Uterus (tissue), 4 donors: ENCODE results near the gene CRPPA. TPM values are rescaled to one million over a fixed set of nuclear protein-coding genes. Genes with fewer than 3 reads are reported as not detected.

Experiments
- DNase-seq, 2 donors: peaks; one replicate each; pipeline ENCODE4 v3.0.0-alpha.2; 2019 to 2020
- H3K27ac ChIP-seq, 2 donors: fragments of 200-600 bp; sonication (generic); 1 replicate in 1 of 2; 2 replicates in 1 of 2; pipeline ENCODE4 v1.5.1; 2016 to 2018
- H3K27me3 ChIP-seq, 2 donors: fragments of 200-600 bp; sonication (generic); one replicate each; pipeline ENCODE4 v1.5.1; 2018 to 2019; ENCODE audit warnings: control low read depth in 1 of 2
- H3K36me3 ChIP-seq, 2 donors: fragments of 200-600 bp; sonication (generic); one replicate each; pipeline ENCODE4 v1.5.1; 2019; ENCODE audit warnings: control low read depth in 1 of 2
- H3K4me1 ChIP-seq, 2 donors: fragments of 200-600 bp; sonication (generic); one replicate each; pipeline ENCODE4 v1.5.1; 2018 to 2019; ENCODE audit warnings: control low read depth in 1 of 2
- H3K4me3 ChIP-seq, 2 donors: fragments of 200-600 bp; sonication (generic); 1 replicate in 1 of 2; 2 replicates in 1 of 2; pipeline ENCODE4 v1.5.1; 2018 to 2019; ENCODE audit warnings: mild to moderate bottlenecking in 1 of 2
- H3K9me3 ChIP-seq, 2 donors: fragments of 200-600 bp; sonication (generic); one replicate each; pipeline ENCODE4 v1.5.1; 2019; ENCODE audit warnings: control low read depth in 1 of 2
- CTCF ChIP-seq, 4 experiments: fragments of 200-600 bp in 2 of 4; fragments of 450-650 bp in 2 of 4; sonication (generic) in 2 of 4; IDR thresholded peaks; one replicate each; pipeline ENCODE4 v1.5.1; 2016 to 2019; ENCODE audit warnings: antibody characterized with exemption in 4 of 4, mild to moderate bottlenecking in 2 of 4, moderate library complexity in 1 of 4
- POLR2A ChIP-seq, 2 donors: fragments of 450-650 bp; IDR thresholded peaks; one replicate each; pipeline ENCODE4 v1.6.1; 2016; ENCODE audit warnings: antibody characterized with exemption in 2 of 2, mild to moderate bottlenecking in 1 of 2, moderate library complexity in 1 of 2
- intact Hi-C: fragments of 100-400 bp; cut with DNase I; formaldehyde crosslinking; loops from one replicate; pipeline ENCODE4 v1.15.1; 2023; ENCODE audit warnings: low total_unique reads
- total RNA-seq, 4 donors: library from RNA; depleted of rRNA in 3 of 4; stranded (reverse); fragments of >200 nt in 3 of 4; gene quantifications; one replicate each; pipeline versions ENCODE4 v1.1.0 to v1.2.4, GENCODE V29; 2014 to 2023
- donor health status: DM: yes; HTN: yes; CAD: no.

CRPPA gene
- total RNA-seq: 1 to 10 TPM in 3 of 4 donors, under 1 TPM in 1; 0.29 to 8.6 (median 3.5) TPM

GRCh38 chr7:16421333-16422102, at the start of gene CRPPA:
CRPPA (minus strand) TSS chr7:16421538; CDS start chr7:16421322, 216 bp downstream.
- TF ChIP-seq POLR2A (IDR thresholded peaks at IDR 0.05) (no peak), CTCF (IDR thresholded peaks at IDR 0.05) (no peak)
- intact Hi-C loops: no loop called here

GRCh38 chr7:16465469-16466361, 44.4 kb upstream of the CRPPA start, which contains the start of gene SOSTDC1:
SOSTDC1 (minus strand) TSS chr7:16465738; CDS start chr7:16465668, 70 bp downstream.
- Histone ChIP-seq H3K4me3 (no peak within 1 kb of the TSS), H3K4me1 (no peaks in the 10 kb centered on the region), H3K27ac (no peak within 1 kb of the TSS), H3K9me3 (no peaks in the 10 kb centered on the region), H3K27me3 (no peaks in the 10 kb centered on the region), H3K36me3 (no peaks in the 10 kb centered on the region)
- intact Hi-C loops: no loop called here
- TF ChIP-seq POLR2A (IDR thresholded peaks at IDR 0.05) (no peak), CTCF (IDR thresholded peaks at IDR 0.05) (no peak)
- no peak for DNase-seq

More at GRCh38 chr7:16421333-16422102, at the start of gene CRPPA:
- H3K36me3 ChIP-seq: no peaks in the 10 kb centered on the region
- H3K4me1 ChIP-seq: no peaks in the 10 kb centered on the region
- peak in 1 of 2 donors; percentile 37 for DNase-seq
- H3K27me3 ChIP-seq: no peaks in the 10 kb centered on the region
- H3K9me3 ChIP-seq: no peaks in the 10 kb centered on the region
- H3K27ac ChIP-seq: peak within 1 kb of the TSS; percentile 95 to 99
- H3K4me3 ChIP-seq: peak within 1 kb of the TSS; percentile 44 to 57

- Histone ChIP-seq H3K9me3 (no peaks in the 10 kb centered on the region), H3K4me1 (no peaks in the 10 kb centered on the region), H3K27me3 (no peaks in the 10 kb centered on the region), H3K4me3 (no peak overlapping the region), H3K27ac (no peak overlapping the region), H3K36me3 (no peaks in the 10 kb centered on the region)
- intact Hi-C loops: no loop called here
- DNase-seq: no peak
- TF ChIP-seq CTCF (IDR thresholded peaks at IDR 0.05): no peak
- no peak for TF ChIP-seq POLR2A (IDR thresholded peaks at IDR 0.05)
Measured at GRCh38 chr7:16463949-16464715, 42.8 kb upstream of the CRPPA start.

GRCh38 chr7:16463520-16463919, 42.2 kb upstream of the CRPPA start:
- Histone ChIP-seq H3K9me3 (no peaks in the 10 kb centered on the region), H3K27me3 (no peaks in the 10 kb centered on the region), H3K36me3 (no peaks in the 10 kb centered on the region), H3K27ac (no peak overlapping the region), H3K4me3 (no peak overlapping the region), H3K4me1 (no peaks in the 10 kb centered on the region)
- DNase-seq: no peak
- intact Hi-C loops: no loop called here
- TF ChIP-seq POLR2A (IDR thresholded peaks at IDR 0.05) (no peak), CTCF (IDR thresholded peaks at IDR 0.05) (no peak)
